ENCODE data around the gene TBC1D22A.
"Not testable (repeated sequence)": the region's sequence is repeated elsewhere in the genome, so short reads cannot be mapped to it uniquely, and the experiment has no call there.

- TF ChIP-seq CTCF, POLR2A (IDR thresholded peaks at IDR 0.05): not testable (repeated sequence)
Measured at GRCh38 chr22:47167921-47168320, 405.5 kb downstream of the TBC1D22A start.

All from gastroesophageal sphincter (tissue), 3 donors.